Cerebellar nuclear complex (tissue), 1 donor: ENCODE results near the gene SPAG9.

Experiments
- DNase-seq, 2 experiments: peaks; one replicate each; lab custom pipeline; 2025; lab: John Stamatoyannopoulos, UW

Gene SPAG9

GRCh38 chr17:50989149-50989548 is 131.5 kb downstream of the SPAG9 start:
- DNase-seq: no peak

GRCh38 chr17:50988427-50988826 is 132.2 kb downstream of the SPAG9 start:
- no peak for DNase-seq

GRCh38 chr17:50986989-50987660 is 133.5 kb downstream of the SPAG9 start:
- DNase-seq: no peak

GRCh38 chr17:50981279-50981678 is 139.4 kb downstream of the SPAG9 start:
- DNase-seq: no peak

- DNase-seq: no peak
Observed at GRCh38 chr17:50979524-50979927, 141.1 kb downstream of the SPAG9 start.

GRCh38 chr17:50977487-50978159 is 143.0 kb downstream of the SPAG9 start:
- no peak for DNase-seq

GRCh38 chr17:50976951-50977472 is 143.7 kb downstream of the SPAG9 start:
- no peak for DNase-seq

GRCh38 chr17:50973557-50974494 is 146.8 kb downstream of the SPAG9 start:
- DNase-seq: no peak

- DNase-seq: no peak
Observed at GRCh38 chr17:50972577-50972976, 148.1 kb downstream of the SPAG9 start.

- DNase-seq: no peak
Observed at GRCh38 chr17:50967795-50968194, 152.9 kb downstream of the SPAG9 start.

GRCh38 chr17:50966163-50966666 is 154.5 kb downstream of the SPAG9 start:
- no peak for DNase-seq

GRCh38 chr17:50963139-50963538 is 157.5 kb downstream of the SPAG9 start:
- no peak for DNase-seq

GRCh38 chr17:50961282-50962220 is 159.1 kb downstream of the SPAG9 start:
- DNase-seq: peak; percentile 20 to 46

GRCh38 chr17:50959341-50959740 is 161.3 kb downstream of the SPAG9 start:
- DNase-seq: no peak

GRCh38 chr17:50957600-50958575 is 162.8 kb downstream of the SPAG9 start:
- DNase-seq: no peak

GRCh38 chr17:50956750-50957523 is 163.7 kb downstream of the SPAG9 start:
- DNase-seq: no peak

GRCh38 chr17:50956409-50956749 is 164.3 kb downstream of the SPAG9 start:
- DNase-seq: no peak

GRCh38 chr17:50955667-50956120 is 165.0 kb downstream of the SPAG9 start:
- DNase-seq: no peak

GRCh38 chr17:50955160-50955559 is 165.5 kb downstream of the SPAG9 start:
- no peak for DNase-seq
